Measurements from ENCODE around the gene JPT2.

DNA sequence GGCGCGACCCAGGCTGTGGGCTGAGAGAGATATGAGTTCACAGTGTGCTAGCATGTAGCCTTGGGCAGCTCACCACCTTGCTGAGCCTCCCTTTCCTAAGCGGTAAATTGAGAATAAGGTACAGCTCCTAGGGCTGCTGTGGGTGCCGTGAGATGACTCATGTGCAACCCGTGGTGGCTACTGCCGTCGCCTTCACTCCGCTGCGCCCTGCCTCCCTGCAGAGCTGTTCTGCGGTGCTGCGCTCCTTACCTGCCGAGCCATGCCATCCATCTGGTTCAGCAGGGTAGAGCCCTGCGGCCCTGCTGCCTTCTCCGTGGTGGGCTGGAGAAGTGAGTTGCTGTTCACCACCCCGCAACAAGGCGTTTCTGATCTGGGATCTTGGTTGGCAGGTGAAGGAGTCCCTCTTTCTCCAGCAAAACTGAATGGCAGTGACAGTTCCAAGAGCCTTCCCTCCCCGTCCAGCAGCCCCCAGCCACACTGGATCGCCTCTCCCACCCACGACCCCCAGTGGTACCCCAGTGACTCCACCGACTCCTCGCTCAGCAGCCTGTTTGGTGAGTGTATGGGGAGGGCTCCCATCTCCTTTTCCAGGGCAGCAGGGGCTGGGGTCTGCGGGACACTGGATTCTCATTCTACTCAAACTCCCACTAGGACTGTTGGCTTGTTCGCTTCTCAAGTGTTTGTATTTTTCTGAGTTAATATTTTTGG is 9.3 kb upstream of the JPT2 start:
- TF ChIP-seq, protein P1, sequence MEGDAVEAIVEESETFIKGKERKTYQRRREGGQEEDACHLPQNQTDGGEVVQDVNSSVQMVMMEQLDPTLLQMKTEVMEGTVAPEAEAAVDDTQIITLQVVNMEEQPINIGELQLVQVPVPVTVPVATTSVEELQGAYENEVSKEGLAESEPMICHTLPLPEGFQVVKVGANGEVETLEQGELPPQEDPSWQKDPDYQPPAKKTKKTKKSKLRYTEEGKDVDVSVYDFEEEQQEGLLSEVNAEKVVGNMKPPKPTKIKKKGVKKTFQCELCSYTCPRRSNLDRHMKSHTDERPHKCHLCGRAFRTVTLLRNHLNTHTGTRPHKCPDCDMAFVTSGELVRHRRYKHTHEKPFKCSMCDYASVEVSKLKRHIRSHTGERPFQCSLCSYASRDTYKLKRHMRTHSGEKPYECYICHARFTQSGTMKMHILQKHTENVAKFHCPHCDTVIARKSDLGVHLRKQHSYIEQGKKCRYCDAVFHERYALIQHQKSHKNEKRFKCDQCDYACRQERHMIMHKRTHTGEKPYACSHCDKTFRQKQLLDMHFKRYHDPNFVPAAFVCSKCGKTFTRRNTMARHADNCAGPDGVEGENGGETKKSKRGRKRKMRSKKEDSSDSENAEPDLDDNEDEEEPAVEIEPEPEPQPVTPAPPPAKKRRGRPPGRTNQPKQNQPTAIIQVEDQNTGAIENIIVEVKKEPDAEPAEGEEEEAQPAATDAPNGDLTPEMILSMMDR (IDR thresholded peaks at IDR 0.05 in 4 of 5, conservative IDR thresholded peaks at IDR 0.05 in 1 of 5): no peak
- TF ChIP-seq POLR2A (IDR thresholded peaks at IDR 0.05): no peak

All from gastrocnemius medialis (tissue), 4 donors.